Cerebellar nuclear complex (tissue), 1 donor: ENCODE data around the gene OR4M1.
"Not testable (repeated sequence)": the region's sequence is repeated elsewhere in the genome, so short reads cannot be mapped to it uniquely, and the experiment has no call there.

Experiments used
- DNase-seq, 2 experiments: peaks; one replicate each; lab custom pipeline; 2025; lab: John Stamatoyannopoulos, UW

Gene OR4M1

GRCh38 chr14:19823178-19823577 lies 49.9 kb downstream of the OR4M1 start:
- no peak for DNase-seq

- DNase-seq: no peak
These were observed 50.5 kb downstream of the OR4M1 start for GRCh38 chr14:19823765-19824164.

GRCh38 chr14:19827626-19828244 lies 54.4 kb downstream of the OR4M1 start:
- DNase-seq: not testable (repeated sequence)

GRCh38 chr14:19828314-19828713 lies 55.0 kb downstream of the OR4M1 start:
- no peak for DNase-seq
